ENCODE measurements around the gene ZNF440. TPM values are rescaled to one million over a fixed set of nuclear protein-coding genes. Genes with fewer than 3 reads are reported as not detected.
A peak's percentile ranks its signal among the peaks of the same experiment; 100 is the strongest.

The ZNF440 gene
- polyA plus RNA-seq, 1 of the 3 experiments (the other 2 are of a cell fraction), result 2.0 TPM

DNA sequence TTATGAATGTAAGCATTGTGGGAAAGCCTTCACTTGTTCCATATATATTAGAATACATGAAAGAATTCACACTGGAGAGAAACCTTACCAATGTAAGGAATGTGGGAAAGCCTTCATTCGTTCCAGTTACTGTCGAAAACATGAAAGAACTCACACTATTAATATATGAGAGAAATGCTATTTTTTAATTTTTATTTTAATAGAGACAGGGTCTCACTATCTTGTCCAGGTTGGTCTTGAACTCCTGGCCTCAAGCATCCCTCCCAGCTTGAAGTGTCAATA lies 7.0 kb upstream of the ZNF440 start:
- H3K9ac ChIP-seq, result no peak overlapping the region
- peaks cover 28% of the 10 kb centered on the region; the same call in 1 of the 2 replicates for H3K9me3 ChIP-seq
- no peaks in the 10 kb centered on the region for H4K20me1 ChIP-seq (ENCODE audit: insufficient read depth)
- H3K79me2 ChIP-seq (ENCODE audit: insufficient read depth), result no peaks in the 10 kb centered on the region
- no peaks in the 10 kb centered on the region for H3K4me1 ChIP-seq (ENCODE audit: control insufficient read depth in 1 of 2, insufficient read depth in 2 of 2, low read depth in 1 of 2, low read length in 1 of 2)
- no peak overlapping the region for H3K4me2 ChIP-seq
- ChIA-PET POLR2A (no interaction called here), CTCF (interaction anchor here (0.6 to 2.1 kb wide), 3 partner anchors 9 to 107 kb away, joined by 3 to 19 read pairs (median 3); partner anchors contain the start of gene ZNF491)
- 72% methylated on average over 2 of the region's 2 CpGs for WGBS (ENCODE audit: low lambda C conversion rate)
- H3K9me2 ChIP-seq, result no peaks in the 10 kb centered on the region
- H3F3A ChIP-seq (replicated peaks; ENCODE audit: insufficient read depth), result peaks cover 3% of the 10 kb centered on the region
- peaks cover 2 to 26% of the 10 kb centered on the region in 2 experiments for H3K36me3 ChIP-seq (replicated peaks in 1 of 2; ENCODE audit: control insufficient read depth in 1 of 2, insufficient read depth in 2 of 2, low read length in 1 of 2)
- H3K27me3 ChIP-seq (ENCODE audit: insufficient read depth), result no peaks in the 10 kb centered on the region
- H2AFZ ChIP-seq (ENCODE audit: low read depth), result no peak overlapping the region
- TF ChIP-seq FOSL2 (IDR thresholded peaks at IDR 0.05; ENCODE audit: borderline replicate concordance, low read depth) (no peak), TAF1 (IDR thresholded peaks at IDR 0.05; ENCODE audit: borderline replicate concordance, low read depth, low read length) (no peak), RAD21 (IDR thresholded peaks at IDR 0.05; ENCODE audit: low read length) (no peak), CHD2 (IDR thresholded peaks at IDR 0.05; ENCODE audit: low read length, partially characterized antibody) (no peak), FOXM1 (IDR thresholded peaks at IDR 0.05; ENCODE audit: low read depth) (no peak), GABPA (IDR thresholded peaks at IDR 0.05; ENCODE audit: low read depth) (no peak), YY1 (IDR thresholded peaks at IDR 0.05; ENCODE audit: low read depth) (no peak)
- TF ChIP-seq, protein P1, sequence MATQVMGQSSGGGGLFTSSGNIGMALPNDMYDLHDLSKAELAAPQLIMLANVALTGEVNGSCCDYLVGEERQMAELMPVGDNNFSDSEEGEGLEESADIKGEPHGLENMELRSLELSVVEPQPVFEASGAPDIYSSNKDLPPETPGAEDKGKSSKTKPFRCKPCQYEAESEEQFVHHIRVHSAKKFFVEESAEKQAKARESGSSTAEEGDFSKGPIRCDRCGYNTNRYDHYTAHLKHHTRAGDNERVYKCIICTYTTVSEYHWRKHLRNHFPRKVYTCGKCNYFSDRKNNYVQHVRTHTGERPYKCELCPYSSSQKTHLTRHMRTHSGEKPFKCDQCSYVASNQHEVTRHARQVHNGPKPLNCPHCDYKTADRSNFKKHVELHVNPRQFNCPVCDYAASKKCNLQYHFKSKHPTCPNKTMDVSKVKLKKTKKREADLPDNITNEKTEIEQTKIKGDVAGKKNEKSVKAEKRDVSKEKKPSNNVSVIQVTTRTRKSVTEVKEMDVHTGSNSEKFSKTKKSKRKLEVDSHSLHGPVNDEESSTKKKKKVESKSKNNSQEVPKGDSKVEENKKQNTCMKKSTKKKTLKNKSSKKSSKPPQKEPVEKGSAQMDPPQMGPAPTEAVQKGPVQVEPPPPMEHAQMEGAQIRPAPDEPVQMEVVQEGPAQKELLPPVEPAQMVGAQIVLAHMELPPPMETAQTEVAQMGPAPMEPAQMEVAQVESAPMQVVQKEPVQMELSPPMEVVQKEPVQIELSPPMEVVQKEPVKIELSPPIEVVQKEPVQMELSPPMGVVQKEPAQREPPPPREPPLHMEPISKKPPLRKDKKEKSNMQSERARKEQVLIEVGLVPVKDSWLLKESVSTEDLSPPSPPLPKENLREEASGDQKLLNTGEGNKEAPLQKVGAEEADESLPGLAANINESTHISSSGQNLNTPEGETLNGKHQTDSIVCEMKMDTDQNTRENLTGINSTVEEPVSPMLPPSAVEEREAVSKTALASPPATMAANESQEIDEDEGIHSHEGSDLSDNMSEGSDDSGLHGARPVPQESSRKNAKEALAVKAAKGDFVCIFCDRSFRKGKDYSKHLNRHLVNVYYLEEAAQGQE (IDR thresholded peaks at IDR 0.05; ENCODE audit: low read depth, low read length), result no peak
- H3K27ac ChIP-seq (ENCODE audit: low read depth in 2 of 2, low read length in 1 of 2), result no peak overlapping the region
- no peak for DNase-seq
- no peak overlapping the region for H3K4me3 ChIP-seq (ENCODE audit: low read depth in 2 of 2, low read length in 1 of 2)

DNA sequence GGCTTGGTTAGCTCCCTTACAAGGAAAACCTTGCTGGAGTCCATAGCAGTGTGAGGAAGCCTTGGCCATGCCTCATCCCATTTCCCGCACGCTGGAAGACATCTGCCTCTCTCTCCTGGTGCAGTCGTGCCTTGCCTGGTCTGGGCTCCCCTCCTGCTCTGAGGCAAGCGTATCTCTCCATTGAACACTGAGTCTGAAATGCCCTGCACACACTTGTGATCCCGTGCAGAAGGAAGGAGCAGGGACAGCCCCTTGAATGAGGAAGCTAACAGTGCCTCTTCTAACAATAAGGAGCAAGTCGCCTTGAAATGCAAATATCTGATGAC lies 407 bp upstream of the ZNF440 start:
- H2AFZ ChIP-seq (ENCODE audit: low read depth), result peak overlapping the region; percentile 99; the same call in 1 of the 2 replicates
- ChIA-PET POLR2A (interaction anchor here (1.7 kb wide), 1 partner anchor 47 kb away, joined by 4 read pairs; the partner anchor contains the start of gene ZNF441), CTCF (interaction anchor here (1.4 to 6.4 kb wide), 3 partner anchors 15 to 150 kb away, joined by 4 to 68 read pairs (median 5); partner anchors contain the start of genes ZNF491 and ZNF700)
- H3K27ac ChIP-seq (ENCODE audit: low read depth in 2 of 2, low read length in 1 of 2), result peak overlapping the region; percentile 60 to 76; a peak in 3 of 4 replicates
- peak overlapping the region; percentile 79; the same call in 1 of the 2 replicates for H3K9ac ChIP-seq
- TF ChIP-seq RCOR1 (IDR thresholded peaks at IDR 0.05; ENCODE audit: low read length), result no peak
- no peak for TF ChIP-seq TAF1 (IDR thresholded peaks at IDR 0.05; ENCODE audit: borderline replicate concordance, low read depth, low read length)
- TF ChIP-seq MEF2A (IDR thresholded peaks at IDR 0.05; ENCODE audit: borderline replicate concordance, low read depth), result no peak
- TF ChIP-seq RFX5 (IDR thresholded peaks at IDR 0.05; ENCODE audit: low read length), result no peak
- TF ChIP-seq NFIC (IDR thresholded peaks at IDR 0.05; ENCODE audit: borderline replicate concordance), result no peak
- no peak for TF ChIP-seq GABPA (IDR thresholded peaks at IDR 0.05; ENCODE audit: low read depth)
- no peak for TF ChIP-seq EZH2phosphoT487 (IDR thresholded peaks at IDR 0.05; ENCODE audit: borderline replicate concordance, low read depth)
- no peak for TF ChIP-seq MXI1 (IDR thresholded peaks at IDR 0.05; ENCODE audit: low read depth, low read length)
- TF ChIP-seq, protein P2, sequence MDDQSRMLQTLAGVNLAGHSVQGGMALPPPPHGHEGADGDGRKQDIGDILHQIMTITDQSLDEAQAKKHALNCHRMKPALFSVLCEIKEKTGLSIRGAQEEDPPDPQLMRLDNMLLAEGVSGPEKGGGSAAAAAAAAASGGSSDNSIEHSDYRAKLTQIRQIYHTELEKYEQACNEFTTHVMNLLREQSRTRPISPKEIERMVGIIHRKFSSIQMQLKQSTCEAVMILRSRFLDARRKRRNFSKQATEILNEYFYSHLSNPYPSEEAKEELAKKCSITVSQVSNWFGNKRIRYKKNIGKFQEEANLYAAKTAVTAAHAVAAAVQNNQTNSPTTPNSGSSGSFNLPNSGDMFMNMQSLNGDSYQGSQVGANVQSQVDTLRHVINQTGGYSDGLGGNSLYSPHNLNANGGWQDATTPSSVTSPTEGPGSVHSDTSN (IDR thresholded peaks at IDR 0.05), result no peak
- TF ChIP-seq, protein P3, sequence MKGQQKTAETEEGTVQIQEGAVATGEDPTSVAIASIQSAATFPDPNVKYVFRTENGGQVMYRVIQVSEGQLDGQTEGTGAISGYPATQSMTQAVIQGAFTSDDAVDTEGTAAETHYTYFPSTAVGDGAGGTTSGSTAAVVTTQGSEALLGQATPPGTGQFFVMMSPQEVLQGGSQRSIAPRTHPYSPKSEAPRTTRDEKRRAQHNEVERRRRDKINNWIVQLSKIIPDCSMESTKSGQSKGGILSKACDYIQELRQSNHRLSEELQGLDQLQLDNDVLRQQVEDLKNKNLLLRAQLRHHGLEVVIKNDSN (IDR thresholded peaks at IDR 0.05; ENCODE audit: borderline replicate concordance, low read depth), result no peak
- TF ChIP-seq YY1 (IDR thresholded peaks at IDR 0.05; ENCODE audit: low read depth), result no peak
- no peak for TF ChIP-seq RAD21 (IDR thresholded peaks at IDR 0.05; ENCODE audit: low read length)
- no peak for TF ChIP-seq ELF1 (IDR thresholded peaks at IDR 0.05)
- no peak for TF ChIP-seq TCF12 (IDR thresholded peaks at IDR 0.05)
- no peak for TF ChIP-seq SIN3A (IDR thresholded peaks at IDR 0.05; ENCODE audit: borderline replicate concordance, low read depth, low read length)
- 4% methylated on average over 6 of the region's 6 CpGs for WGBS (ENCODE audit: low lambda C conversion rate)
- peaks cover 3% of the 10 kb centered on the region; the same call in 1 of the 2 replicates for H3K9me3 ChIP-seq
- no peaks in the 10 kb centered on the region for H3K27me3 ChIP-seq (ENCODE audit: insufficient read depth)
- peaks cover 31% of the 10 kb centered on the region for H3K79me2 ChIP-seq (ENCODE audit: insufficient read depth)
- peaks cover 4% of the 10 kb centered on the region for H3F3A ChIP-seq (replicated peaks; ENCODE audit: insufficient read depth)
- DNase-seq, result peak; percentile 49
- H4K20me1 ChIP-seq (ENCODE audit: insufficient read depth), result no peaks in the 10 kb centered on the region
- H3K9me2 ChIP-seq, result no peaks in the 10 kb centered on the region
- H3K4me1 ChIP-seq (ENCODE audit: control insufficient read depth in 1 of 2, insufficient read depth in 2 of 2, low read depth in 1 of 2, low read length in 1 of 2), result peaks cover 0 to 6% of the 10 kb centered on the region in 2 experiments; a peak in 1 of 4 replicates
- peak overlapping the region; percentile 91 for H3K4me2 ChIP-seq
- peak overlapping the region; percentile 76 to 77 for H3K4me3 ChIP-seq (ENCODE audit: low read depth in 2 of 2, low read length in 1 of 2)
- H3K36me3 ChIP-seq (replicated peaks in 1 of 2; ENCODE audit: control insufficient read depth in 1 of 2, insufficient read depth in 2 of 2, low read length in 1 of 2), result peaks cover 0 to 6% of the 10 kb centered on the region in 2 experiments

Measured in SK-N-SH (cell line).